Stimulated activated memory B cell treated with anti-CD40 and anti-IgM and Interleukin-4, amounts not matched to agents 10 μg/mL and 1 μg/mL and 100 μg/mL, for 72 hours (primary cell): Measurements from ENCODE around the gene AHCY.
"Not testable (repeated sequence)": the region's sequence is repeated elsewhere in the genome, so short reads cannot be mapped to it uniquely, and the experiment has no call there.

Experiments used
- ATAC-seq: fragments of 150-1000 bp; cut with Tn5 transposase; 2 replicates; pipeline ENCODE4 v1.10.0; 2021
- H3K27ac Mint-ChIP-seq: one replicate; pipeline ENCODE4 v1.8.0; 2022; ENCODE audit warnings: mild to moderate bottlenecking, mixed read lengths
- H3K27me3 Mint-ChIP-seq: one replicate; pipeline ENCODE4 v1.8.0; 2022; ENCODE audit warnings: mixed read lengths
- H3K36me3 Mint-ChIP-seq: one replicate; pipeline ENCODE4 v1.8.0; 2022; ENCODE audit warnings: mixed read lengths
- H3K4me1 Mint-ChIP-seq: one replicate; pipeline ENCODE4 v1.8.0; 2022; ENCODE audit warnings: mixed read lengths
- H3K4me3 Mint-ChIP-seq: one replicate; pipeline ENCODE4 v1.8.0; 2022; ENCODE audit warnings: mild to moderate bottlenecking, moderate library complexity, mixed read lengths
- H3K9me3 Mint-ChIP-seq: one replicate; pipeline ENCODE4 v1.8.0; 2022; ENCODE audit warnings: mixed read lengths

AHCY gene

DNA sequence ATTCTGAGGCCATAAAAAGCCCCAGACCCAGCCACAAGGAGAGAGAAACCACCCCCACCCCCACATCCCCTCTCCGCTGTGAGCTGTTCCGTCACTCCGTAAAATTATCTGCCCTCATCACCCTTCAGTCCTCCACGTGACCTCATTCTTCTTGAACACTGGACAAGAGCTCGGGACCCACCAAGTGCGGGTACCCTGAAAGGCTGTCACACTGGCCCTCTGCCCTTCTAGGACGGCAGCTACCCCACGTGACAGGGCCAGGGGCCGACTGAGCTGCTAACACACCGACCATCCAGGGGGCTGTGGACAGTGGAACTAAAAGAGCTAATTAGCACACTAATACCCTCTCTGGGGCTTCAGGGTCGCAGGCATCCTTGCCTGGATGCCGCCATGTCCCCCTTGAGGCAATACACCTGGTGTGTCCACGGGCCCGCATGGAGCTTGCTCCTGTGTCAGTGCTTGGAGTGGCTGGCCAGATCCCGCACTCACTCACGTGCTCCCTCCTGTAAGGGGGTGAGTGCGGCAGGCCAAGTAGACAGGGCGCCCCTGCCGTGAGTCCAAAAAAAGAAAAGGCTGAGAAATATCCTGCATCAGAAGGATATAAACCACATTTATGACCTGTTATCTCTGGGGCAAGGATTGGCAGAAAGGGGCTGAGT lies 29.2 kb upstream of the AHCY start:
- H3K4me1 Mint-ChIP-seq, result peaks cover 6% of the 10 kb centered on the region
- H3K27me3 Mint-ChIP-seq, result no peaks in the 10 kb centered on the region
- H3K36me3 Mint-ChIP-seq, result no peaks in the 10 kb centered on the region
- H3K4me3 Mint-ChIP-seq, result no peak overlapping the region
- no peak overlapping the region for H3K27ac Mint-ChIP-seq
- no peak for ATAC-seq
- H3K9me3 Mint-ChIP-seq, result no peaks in the 10 kb centered on the region

DNA sequence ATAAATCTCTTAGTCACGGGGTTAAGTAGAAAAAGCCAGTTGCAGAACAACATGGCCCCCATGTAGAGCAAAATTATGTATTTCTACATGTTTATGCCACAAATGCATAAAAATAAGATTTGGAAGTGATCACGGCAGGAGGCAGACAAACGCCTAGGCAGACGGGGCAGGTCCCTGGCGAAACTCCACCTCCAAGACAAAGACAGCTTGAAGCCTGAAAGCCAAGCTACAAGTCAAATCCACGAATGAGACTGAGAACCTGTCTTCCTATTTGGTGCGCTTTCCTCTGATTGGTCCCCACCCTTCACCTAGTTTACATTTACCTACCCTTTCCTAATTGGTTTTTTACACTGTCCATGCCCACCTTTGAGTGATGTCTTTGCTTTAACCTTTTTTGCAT lies 28.7 kb upstream of the AHCY start:
- Mint-ChIP-seq H3K4me3 (no peak overlapping the region), H3K27me3 (no peaks in the 10 kb centered on the region), H3K9me3 (no peaks in the 10 kb centered on the region), H3K36me3 (no peaks in the 10 kb centered on the region), H3K4me1 (peaks cover 6% of the 10 kb centered on the region), H3K27ac (no peak overlapping the region)
- no peak for ATAC-seq

DNA sequence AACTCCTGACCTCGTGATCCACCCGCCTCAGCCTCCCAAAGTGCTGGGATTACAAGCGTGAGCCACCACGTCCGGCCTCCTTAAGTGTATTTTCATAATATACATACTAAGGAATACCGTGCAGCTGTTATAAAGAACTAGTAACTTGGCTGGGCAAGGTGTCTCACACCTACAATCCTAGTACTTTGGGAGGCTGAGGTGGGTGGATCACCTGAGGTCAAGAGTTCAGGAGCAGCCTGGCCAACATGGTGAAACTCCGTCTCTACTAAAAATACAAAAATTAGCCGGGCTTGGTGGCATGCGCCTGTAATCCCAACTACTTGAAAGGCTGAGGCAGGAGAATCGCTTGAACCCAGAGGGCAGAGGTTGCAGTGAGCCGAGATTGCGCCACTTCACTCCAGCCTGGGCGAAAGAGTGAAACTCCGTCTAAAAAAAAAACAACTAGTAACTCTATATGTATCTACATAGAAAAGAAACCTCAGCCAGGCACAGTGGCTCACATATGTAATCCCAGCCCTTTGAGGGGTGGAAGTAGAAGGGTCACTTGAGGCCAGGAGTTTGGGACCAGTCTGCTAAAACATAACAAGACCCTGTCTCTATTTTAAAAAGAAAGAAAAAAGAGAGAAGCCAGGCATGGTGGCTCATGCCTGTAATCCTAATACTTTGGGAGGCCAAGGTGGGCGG lies 27.8 kb upstream of the AHCY start:
- H3K27me3 Mint-ChIP-seq, H3K27ac Mint-ChIP-seq, H3K4me1 Mint-ChIP-seq, H3K9me3 Mint-ChIP-seq, H3K36me3 Mint-ChIP-seq, H3K4me3 Mint-ChIP-seq, ATAC-seq: not testable (repeated sequence)

DNA sequence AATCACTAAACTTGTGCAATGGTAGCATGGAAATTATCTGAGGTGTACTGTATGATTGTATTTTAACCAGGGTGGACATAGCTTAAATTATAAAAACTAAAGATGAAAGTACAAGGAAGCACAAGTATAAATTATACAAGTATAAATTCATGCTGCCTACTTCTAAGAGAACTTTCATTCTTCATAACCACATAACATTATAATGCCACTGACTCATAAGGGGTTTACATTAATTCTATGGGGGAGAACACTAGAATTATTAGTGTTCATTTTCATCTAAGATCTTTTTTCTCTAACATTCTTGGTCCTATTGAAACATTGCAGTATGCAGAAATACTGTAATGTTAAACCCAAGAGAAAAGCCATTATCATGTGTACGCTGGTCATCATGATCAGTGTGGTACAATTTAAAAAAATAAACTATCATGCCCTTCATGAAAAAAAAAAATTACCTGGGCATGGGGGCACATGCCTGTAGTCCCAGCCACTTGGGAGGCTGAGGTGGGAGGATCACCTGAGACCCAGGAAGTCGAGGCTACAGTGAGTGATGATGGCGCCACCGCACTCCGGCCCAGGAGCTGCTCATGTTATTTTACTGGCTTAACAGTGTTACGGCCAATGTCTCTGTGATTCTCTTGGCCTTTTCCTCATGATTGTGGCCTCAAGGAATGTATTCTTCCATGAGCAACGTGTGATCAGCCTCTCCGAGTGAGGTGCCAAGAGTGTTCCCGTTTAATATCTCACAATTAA lies 25.9 kb upstream of the AHCY start:
- Mint-ChIP-seq H3K27ac (no peak overlapping the region), H3K27me3 (peaks cover 8% of the 10 kb centered on the region), H3K36me3 (no peaks in the 10 kb centered on the region), H3K9me3 (no peaks in the 10 kb centered on the region), H3K4me1 (no peaks in the 10 kb centered on the region), H3K4me3 (no peak overlapping the region)
- ATAC-seq, result no peak

DNA sequence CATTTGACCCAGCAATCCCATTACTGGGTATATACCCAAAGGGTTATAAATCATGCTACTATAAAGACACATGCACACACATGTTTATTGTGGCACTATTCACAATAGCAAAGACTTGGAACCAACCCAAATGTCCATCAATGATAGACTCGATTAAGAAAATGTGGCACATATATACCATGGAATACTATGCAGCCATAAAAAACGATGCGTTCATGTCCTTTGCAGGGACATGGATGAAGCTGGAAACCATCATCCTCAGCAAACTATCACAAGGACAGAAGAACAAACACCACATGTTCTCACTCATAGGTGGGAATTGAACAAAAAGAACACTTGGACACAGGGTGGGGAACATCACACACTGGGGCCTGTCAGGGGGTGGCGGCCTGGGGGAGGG lies 25.1 kb upstream of the AHCY start:
- not testable (repeated sequence) for H3K4me1 Mint-ChIP-seq, H3K4me3 Mint-ChIP-seq, ATAC-seq

DNA sequence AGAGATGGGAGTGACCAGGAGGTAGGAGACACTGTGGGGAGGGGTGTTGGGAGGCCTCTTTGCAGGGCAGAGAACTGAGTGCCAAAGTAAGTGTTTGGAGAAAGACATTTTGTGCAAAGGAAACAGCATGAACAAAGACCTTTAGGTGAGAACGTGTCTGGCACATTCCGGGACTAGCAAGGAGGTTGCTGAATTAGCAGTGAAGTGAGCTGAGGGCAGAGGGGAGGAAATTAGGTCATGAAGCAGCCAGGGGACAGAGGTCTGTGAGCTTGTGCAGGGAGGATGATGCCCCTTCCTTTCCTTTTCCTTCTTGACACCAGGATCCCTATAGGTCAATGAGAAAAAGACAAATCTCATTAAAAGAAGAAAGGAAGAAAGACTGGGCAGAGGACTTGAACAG lies 21.4 kb upstream of the AHCY start:
- H3K27ac Mint-ChIP-seq, result no peak overlapping the region
- peaks cover 19% of the 10 kb centered on the region for H3K27me3 Mint-ChIP-seq
- no peaks in the 10 kb centered on the region for H3K36me3 Mint-ChIP-seq
- H3K9me3 Mint-ChIP-seq, result no peaks in the 10 kb centered on the region
- ATAC-seq, result no peak
- no peak overlapping the region for H3K4me3 Mint-ChIP-seq
- no peaks in the 10 kb centered on the region for H3K4me1 Mint-ChIP-seq

More for the DNA sequence above, 25.1 kb upstream of the AHCY start:
- H3K9me3 Mint-ChIP-seq, H3K36me3 Mint-ChIP-seq, H3K27ac Mint-ChIP-seq: not testable (repeated sequence)
- peaks cover 11% of the 10 kb centered on the region for H3K27me3 Mint-ChIP-seq

DNA sequence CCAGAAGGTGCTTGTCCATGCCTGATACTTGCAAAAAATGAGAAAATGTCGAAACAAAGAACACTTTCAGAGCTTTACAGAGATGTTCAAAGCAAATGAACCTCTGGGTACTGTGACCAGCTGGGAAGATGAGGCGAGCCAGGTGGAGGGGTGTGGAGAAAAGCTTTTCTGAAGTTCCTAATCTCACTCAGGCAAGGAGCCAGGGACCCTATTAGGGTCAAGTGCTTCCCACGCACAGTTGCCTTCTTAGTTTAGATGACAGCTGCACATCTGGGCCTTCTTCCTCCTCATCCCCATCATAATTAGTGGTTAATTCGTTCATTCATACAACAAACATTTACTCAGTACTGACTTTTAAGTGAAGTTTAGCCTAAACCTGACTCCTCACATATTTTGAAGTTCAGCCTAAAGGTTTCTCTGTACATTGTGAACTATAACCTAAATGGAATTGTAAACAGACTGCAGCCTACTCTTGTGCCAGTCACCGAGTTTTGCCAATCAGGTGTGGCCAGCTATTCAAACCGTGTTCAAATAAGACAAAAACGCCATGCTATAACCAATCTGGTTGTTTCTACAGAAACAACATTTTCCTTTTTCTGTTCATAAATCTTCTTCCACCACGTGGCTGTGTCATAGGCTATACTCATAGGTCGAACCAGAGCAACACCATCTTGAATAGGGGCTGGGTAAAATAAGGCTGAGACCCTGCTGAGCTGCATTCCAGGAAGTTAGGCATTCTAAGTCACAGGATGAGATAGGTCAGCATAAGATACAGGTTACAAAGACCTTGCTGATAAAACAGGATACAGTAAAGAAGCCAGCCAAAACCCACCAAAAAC lies 19.3 kb upstream of the AHCY start:
- H3K4me1 Mint-ChIP-seq, result peaks cover 6% of the 10 kb centered on the region
- no peak overlapping the region for H3K27ac Mint-ChIP-seq
- H3K27me3 Mint-ChIP-seq, result peaks cover 19% of the 10 kb centered on the region
- no peaks in the 10 kb centered on the region for H3K9me3 Mint-ChIP-seq
- no peak overlapping the region for H3K4me3 Mint-ChIP-seq
- no peaks in the 10 kb centered on the region for H3K36me3 Mint-ChIP-seq
- ATAC-seq, result no peak

DNA sequence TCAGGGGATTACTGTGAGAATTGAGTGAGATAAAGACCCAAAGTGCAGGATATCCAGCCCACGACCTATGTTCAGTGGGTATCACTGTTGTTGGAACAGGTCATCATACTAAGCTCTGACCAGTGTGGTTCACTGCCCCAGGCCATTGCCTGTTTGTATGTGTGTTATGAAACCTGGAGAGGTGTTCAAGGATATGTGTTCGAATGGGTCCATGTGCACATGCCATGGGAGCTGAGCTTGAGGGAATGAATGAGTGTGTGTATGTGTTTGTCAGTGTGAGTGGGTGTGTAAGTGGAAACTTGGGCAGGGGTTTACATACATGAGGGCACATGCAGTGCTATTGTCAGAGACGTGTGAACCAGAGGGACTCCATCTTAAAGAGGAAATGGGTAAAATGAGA lies 17.7 kb upstream of the AHCY start:
- Mint-ChIP-seq H3K27me3 (peaks cover 19% of the 10 kb centered on the region), H3K27ac (no peak overlapping the region), H3K36me3 (no peaks in the 10 kb centered on the region), H3K9me3 (no peaks in the 10 kb centered on the region), H3K4me3 (no peak overlapping the region), H3K4me1 (peaks cover 6% of the 10 kb centered on the region)
- ATAC-seq, result no peak

DNA sequence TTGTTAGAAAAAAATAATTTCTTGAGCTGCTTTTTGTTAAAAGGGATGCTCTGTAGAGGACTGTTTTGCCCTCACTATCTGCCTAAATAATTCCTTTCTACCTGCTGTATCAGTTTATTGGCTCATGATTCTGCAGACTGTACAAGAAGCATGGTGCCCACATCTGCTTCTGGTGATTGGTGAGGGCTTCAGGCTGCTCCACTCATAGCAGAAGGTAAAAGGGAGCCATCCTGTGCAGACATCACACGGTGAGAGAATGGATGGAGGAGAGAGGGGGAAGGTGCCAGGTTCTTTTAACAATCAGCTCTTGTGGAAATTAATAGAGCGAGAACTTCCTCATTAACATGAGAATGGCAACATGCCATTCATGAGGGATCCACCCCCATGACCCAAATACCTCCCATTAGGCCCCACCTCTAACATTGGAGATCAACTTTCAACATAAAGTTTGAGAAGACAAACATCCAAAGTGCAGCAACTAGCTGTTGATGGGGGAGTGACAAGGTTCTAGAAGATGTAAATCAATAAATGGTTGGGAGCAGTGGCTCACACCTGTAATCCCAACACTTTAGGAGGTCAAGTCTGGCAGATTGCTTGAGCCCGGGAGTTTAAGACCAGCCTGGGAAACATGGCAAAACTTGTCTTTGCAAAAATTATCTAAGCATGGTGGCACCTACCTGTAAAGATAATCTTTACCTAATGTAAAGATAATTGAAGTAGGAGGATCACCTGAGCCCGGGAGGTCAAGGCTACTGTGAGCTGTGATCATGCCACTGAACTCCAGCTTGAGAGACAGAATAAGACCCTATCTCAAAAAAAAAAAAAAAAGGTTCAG lies 15.7 kb upstream of the AHCY start:
- ATAC-seq, result no peak
- Mint-ChIP-seq H3K36me3 (no peaks in the 10 kb centered on the region), H3K9me3 (no peaks in the 10 kb centered on the region), H3K27ac (no peak overlapping the region), H3K27me3 (peaks cover 9% of the 10 kb centered on the region), H3K4me3 (no peak overlapping the region), H3K4me1 (peaks cover 6% of the 10 kb centered on the region)

DNA sequence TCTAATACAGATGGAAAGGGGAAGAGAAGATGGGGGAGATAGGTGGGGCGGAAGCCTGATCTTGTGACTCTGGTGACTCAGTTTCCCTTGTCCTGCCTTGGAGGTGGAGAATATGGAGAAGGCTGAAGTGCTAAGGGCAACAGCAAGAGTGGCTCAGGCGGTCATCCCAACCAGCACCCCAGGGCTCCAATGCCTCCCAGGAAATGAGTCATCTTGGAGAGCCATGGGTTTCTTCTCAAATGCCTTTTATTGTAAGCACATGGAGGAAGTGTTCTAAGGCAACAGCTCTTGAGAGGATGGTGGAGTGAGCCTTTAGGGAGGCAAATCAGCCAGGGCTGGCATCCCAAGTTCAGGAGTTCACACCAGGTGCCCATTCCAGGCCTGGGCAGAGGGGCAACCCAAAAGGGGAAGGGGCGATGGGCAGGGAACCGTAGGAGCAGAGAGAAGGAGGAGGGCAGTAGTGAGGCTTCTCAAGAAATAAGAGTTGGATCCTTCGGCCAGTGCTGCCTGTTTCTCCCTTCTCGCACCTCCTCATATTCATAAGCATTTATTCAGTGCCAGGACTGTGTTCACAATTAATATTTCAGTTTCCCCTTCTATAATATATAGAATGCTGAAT lies 13.2 kb upstream of the AHCY start:
- H3K9me3 Mint-ChIP-seq, result no peaks in the 10 kb centered on the region
- H3K27ac Mint-ChIP-seq, result no peak overlapping the region
- peaks cover 22% of the 10 kb centered on the region for H3K27me3 Mint-ChIP-seq
- H3K36me3 Mint-ChIP-seq, result no peaks in the 10 kb centered on the region
- no peak overlapping the region for H3K4me3 Mint-ChIP-seq
- ATAC-seq, result no peak
- peaks cover 23% of the 10 kb centered on the region for H3K4me1 Mint-ChIP-seq

DNA sequence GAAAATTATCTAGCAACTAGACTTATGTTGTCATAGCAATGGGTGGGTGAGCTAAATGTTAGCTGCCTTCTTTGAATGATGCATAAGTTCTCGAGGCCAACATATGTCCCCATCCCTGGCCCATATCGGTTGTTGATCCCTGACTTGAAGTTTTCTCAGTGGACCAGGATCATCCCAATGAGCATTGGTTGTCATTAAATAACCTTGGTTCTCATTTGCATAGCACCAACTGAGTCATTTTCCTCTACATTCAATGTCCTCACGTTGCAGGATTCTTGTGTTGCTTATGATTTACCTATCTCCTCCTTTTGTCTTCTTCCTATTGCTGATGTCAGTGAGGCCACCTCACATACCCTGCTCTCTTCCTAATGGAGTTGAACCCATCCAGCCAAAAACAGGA lies 12.1 kb upstream of the AHCY start:
- peaks cover 23% of the 10 kb centered on the region for H3K4me1 Mint-ChIP-seq

DNA sequence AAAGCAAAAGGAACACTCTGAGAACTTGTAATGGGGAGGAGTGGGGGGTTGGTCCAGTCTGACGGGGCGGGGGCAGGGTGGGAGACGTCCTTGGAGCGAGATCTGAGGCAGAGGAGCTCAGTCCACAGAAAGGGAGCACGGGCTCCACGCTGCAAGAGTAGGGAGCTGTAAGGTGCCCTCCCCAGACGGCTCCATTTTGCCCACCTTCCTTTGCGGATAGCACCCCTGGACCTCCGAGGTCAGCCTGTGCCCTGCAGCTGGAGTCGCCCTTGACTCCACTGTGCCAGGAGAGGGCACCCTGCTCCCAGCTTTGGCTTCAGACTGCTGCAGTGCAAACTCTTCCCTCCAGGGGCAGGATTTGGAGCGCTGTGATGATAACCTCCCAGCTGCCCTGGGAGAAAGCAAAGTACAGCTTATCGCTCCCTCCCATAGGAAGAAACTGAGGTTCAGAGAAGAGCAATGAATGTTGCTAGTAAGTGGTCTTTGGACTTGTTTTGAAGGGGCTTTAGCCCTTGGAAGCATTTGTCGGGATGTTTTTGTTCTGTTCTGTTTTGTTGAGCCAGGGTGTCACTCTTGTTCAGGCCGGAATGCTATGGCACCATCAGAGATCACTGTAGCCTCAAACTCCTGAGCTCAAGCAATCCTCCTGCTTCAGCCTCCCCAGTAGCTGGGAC lies 9.5 kb upstream of the AHCY start:
- Mint-ChIP-seq H3K36me3 (no peaks in the 10 kb centered on the region), H3K9me3 (no peaks in the 10 kb centered on the region), H3K27ac (no peak overlapping the region), H3K4me3 (peak overlapping the region; percentile 29), H3K4me1 (peaks cover 17% of the 10 kb centered on the region), H3K27me3 (peaks cover 22% of the 10 kb centered on the region)
- peak; percentile 95 for ATAC-seq

More for the DNA sequence above, 12.1 kb upstream of the AHCY start:
- Mint-ChIP-seq H3K36me3 (no peaks in the 10 kb centered on the region), H3K27ac (no peak overlapping the region), H3K27me3 (peaks cover 29% of the 10 kb centered on the region), H3K4me3 (no peak overlapping the region), H3K9me3 (no peaks in the 10 kb centered on the region)
- no peak for ATAC-seq

DNA sequence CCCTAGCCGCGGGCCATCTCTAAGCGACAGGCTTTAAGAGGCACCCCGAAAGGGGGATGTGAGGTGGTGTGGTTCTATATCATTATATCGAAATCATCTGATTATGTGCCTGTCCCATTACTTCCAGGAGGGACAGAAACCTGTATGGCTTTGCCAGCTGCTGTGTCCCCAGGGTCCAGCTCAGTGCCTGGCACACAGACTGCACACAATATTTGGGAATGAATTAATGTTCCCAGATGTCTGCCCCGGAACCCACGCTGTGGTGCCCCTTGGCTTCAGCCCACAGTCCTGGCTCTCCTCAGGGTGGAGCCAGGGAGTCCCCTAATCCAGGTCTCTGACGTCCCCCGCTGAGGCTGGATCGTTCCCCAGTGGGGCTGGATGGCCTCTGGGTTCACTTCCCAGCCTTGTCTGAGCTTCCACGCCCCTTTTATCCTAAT lies 8.9 kb upstream of the AHCY start:
- Mint-ChIP-seq H3K27ac (no peak overlapping the region), H3K4me3 (peak overlapping the region; percentile 53), H3K9me3 (no peaks in the 10 kb centered on the region), H3K36me3 (no peaks in the 10 kb centered on the region), H3K27me3 (peaks cover 22% of the 10 kb centered on the region), H3K4me1 (peaks cover 17% of the 10 kb centered on the region)
- no peak for ATAC-seq
